Neural cell (in vitro differentiated cells): ENCODE measurements around the gene RNU7-1. TPM values are rescaled to one million over a fixed set of nuclear protein-coding genes. Genes with fewer than 3 reads are reported as not detected.

ENCODE experiments used
- H2AFZ ChIP-seq: fragments of 200-600, 300-800 bp; sonication (generic), shearing (Covaris generic); 2 replicates; pipeline ENCODE4 v1.6.0; 2014; ENCODE audit warnings: low read depth, mild to moderate bottlenecking, antibody characterized with exemption, low read length, moderate library complexity
- H3F3A ChIP-seq: fragments of 200-600 bp; shearing (Covaris generic); 2 replicates; pipeline ENCODE4 v1.6.1; 2016; ENCODE audit warnings: mild to moderate bottlenecking, moderate library complexity, mixed read lengths, antibody characterized with exemption, low read length; ENCODE audit not compliant: insufficient read depth, poor library complexity, severe bottlenecking
- H3K27ac ChIP-seq: fragments of 200-600, 300-800 bp; sonication (generic), shearing (Covaris generic); 2 replicates; pipeline ENCODE4 v1.5.1; 2014; ENCODE audit warnings: mild to moderate bottlenecking, low read length, moderate library complexity
- H3K27me3 ChIP-seq: fragments of 300-800, 200-600 bp; sonication (generic), shearing (Covaris generic); 2 replicates; pipeline ENCODE4 v1.6.0; 2014; ENCODE audit warnings: mild to moderate bottlenecking, low read depth, low read length, moderate library complexity; ENCODE audit not compliant: insufficient read depth
- H3K36me3 ChIP-seq: fragments of 300-800, 200-600 bp; sonication (generic), shearing (Covaris generic); 2 replicates; pipeline ENCODE4 v1.5.1; 2014; ENCODE audit warnings: mild to moderate bottlenecking, antibody characterized with exemption, low read length, moderate library complexity; ENCODE audit not compliant: insufficient read depth
- H3K4me2 ChIP-seq: fragments of 300-800, 200-600 bp; sonication (generic), shearing (Covaris generic); 2 replicates; pipeline ENCODE4 v1.6.0; 2014; ENCODE audit warnings: mild to moderate bottlenecking, low read length
- H3K4me3 ChIP-seq: fragments of 300-800, 200-600 bp; sonication (generic), shearing (Covaris generic); 2 replicates; pipeline ENCODE4 v1.5.1; 2014; ENCODE audit warnings: mild to moderate bottlenecking, low read length, moderate library complexity
- H3K79me2 ChIP-seq: fragments of 200-600 bp; shearing (Covaris generic); replicated peaks from 2 replicates; pipeline ENCODE4 v1.6.0; 2014; ENCODE audit warnings: mild to moderate bottlenecking, low read length, moderate library complexity; ENCODE audit not compliant: insufficient read depth
- H3K9ac ChIP-seq: fragments of 300-800, 200-600 bp; sonication (generic), shearing (Covaris generic); 2 replicates; pipeline ENCODE4 v1.6.1; 2016; ENCODE audit warnings: mild to moderate bottlenecking, low read length, mixed read lengths
- H3K9me2 ChIP-seq: fragments of 200-600 bp; shearing (Covaris generic); 2 replicates; pipeline ENCODE4 v1.6.1; 2016; ENCODE audit warnings: mild to moderate bottlenecking, low read length, mixed read lengths; ENCODE audit not compliant: insufficient read depth
- H3K9me3 ChIP-seq: fragments of 200-600, 300-800 bp; sonication (generic), shearing (Covaris generic); 2 replicates; pipeline ENCODE4 v1.6.1; 2016; ENCODE audit warnings: mild to moderate bottlenecking, mixed run types, low read length, moderate library complexity, mixed read lengths
- H4K20me1 ChIP-seq: fragments of 200-600 bp; shearing (Covaris generic); 2 replicates; pipeline ENCODE4 v1.6.1; 2016; ENCODE audit warnings: mild to moderate bottlenecking, mixed run types; ENCODE audit not compliant: insufficient read depth
- CTCF ChIP-seq: fragments of 450-650 bp; IDR thresholded peaks from 2 replicates; pipeline ENCODE4 v1.5.1; 2014; ENCODE audit warnings: antibody characterized with exemption, mild to moderate bottlenecking, moderate library complexity; ENCODE audit not compliant: poor library complexity, severe bottlenecking
- EP300 ChIP-seq: fragments of 450-650 bp; conservative IDR thresholded peaks from 2 replicates; pipeline ENCODE4 v1.6.1; 2014; ENCODE audit warnings: antibody characterized with exemption, mild to moderate bottlenecking, moderate library complexity; ENCODE audit not compliant: poor library complexity, severe bottlenecking
- EZH2 ChIP-seq: fragments of 200-600, 300-800 bp; shearing (Covaris generic), sonication (generic); IDR thresholded peaks from 2 replicates; pipeline ENCODE4 v1.6.1; 2014; ENCODE audit warnings: antibody characterized with exemption, low read length, borderline replicate concordance, mild to moderate bottlenecking; ENCODE audit not compliant: insufficient read depth, poor library complexity, severe bottlenecking
- MXI1 ChIP-seq: fragments of 450-650 bp; conservative IDR thresholded peaks from 2 replicates; pipeline ENCODE4 v1.6.1; 2014; ENCODE audit warnings: antibody characterized with exemption, mild to moderate bottlenecking; ENCODE audit not compliant: poor library complexity, severe bottlenecking
- POLR2AphosphoS5 ChIP-seq: IDR thresholded peaks from 2 replicates; pipeline ENCODE4 v1.6.1; 2012
- RAD21 ChIP-seq: fragments of 450-650 bp; conservative IDR thresholded peaks from 2 replicates; pipeline ENCODE4 v1.6.1; 2014; ENCODE audit warnings: antibody characterized with exemption, mild to moderate bottlenecking, moderate library complexity
- REST ChIP-seq: IDR thresholded peaks from 2 replicates; pipeline ENCODE4 v1.6.1; 2012; ENCODE audit warnings: borderline replicate concordance
- SMC3 ChIP-seq: fragments of 450-650 bp; conservative IDR thresholded peaks from 2 replicates; pipeline ENCODE4 v1.6.1; 2014; ENCODE audit warnings: antibody characterized with exemption, mild to moderate bottlenecking, moderate library complexity; ENCODE audit not compliant: poor library complexity
- TAF1 ChIP-seq: IDR thresholded peaks from 2 replicates; pipeline ENCODE4 v1.6.1; 2012; ENCODE audit warnings: low read depth
- polyA plus RNA-seq: library from polyadenylated mRNA; depleted of rRNA; stranded (reverse); fragments of >200 nt; gene quantifications from 2 replicates; pipeline ENCODE4 v1.2.3, GENCODE V29; 2014

The RNU7-1 gene
- polyA plus RNA-seq, 1 donor from 2014 or later: not detected

- H3K36me3 ChIP-seq: no peaks in the 10 kb centered on the region
Measured at GRCh38 chr12:6941782-6942181, 1.8 kb upstream of the RNU7-1 start.

GRCh38 chr12:6942331-6942665 lies 1.3 kb upstream of the RNU7-1 start:
- Histone ChIP-seq H3K4me2 (no peak overlapping the region), H3F3A (peaks cover 7% of the 10 kb centered on the region), H3K9me2 (no peaks in the 10 kb centered on the region), H3K79me2 (no peaks in the 10 kb centered on the region), H3K36me3 (no peaks in the 10 kb centered on the region), H4K20me1 (no peaks in the 10 kb centered on the region), H3K9ac (no peak overlapping the region), H3K27ac (peak overlapping the region; percentile 8), H2AFZ (no peak overlapping the region), H3K9me3 (no peaks in the 10 kb centered on the region), H3K4me3 (no peak overlapping the region), H3K27me3 (no peaks in the 10 kb centered on the region)
- TF ChIP-seq CTCF (no peak), SMC3 (no peak), EP300 (no peak)

More at GRCh38 chr12:6941782-6942181, 1.8 kb upstream of the RNU7-1 start:
- Histone ChIP-seq H3K9me2 (no peaks in the 10 kb centered on the region), H3F3A (peaks cover 7% of the 10 kb centered on the region), H3K4me2 (no peak overlapping the region), H3K79me2 (no peaks in the 10 kb centered on the region), H3K9ac (no peak overlapping the region), H3K27ac (no peak overlapping the region), H4K20me1 (no peaks in the 10 kb centered on the region), H3K27me3 (no peaks in the 10 kb centered on the region), H2AFZ (no peak overlapping the region), H3K4me3 (no peak overlapping the region), H3K9me3 (no peaks in the 10 kb centered on the region)
- TF ChIP-seq REST: no peak
- TF ChIP-seq CTCF: no peak
- no peak for TF ChIP-seq EZH2
- no peak for TF ChIP-seq POLR2AphosphoS5
- TF ChIP-seq RAD21: no peak
- no peak for TF ChIP-seq MXI1
- TF ChIP-seq SMC3: no peak
- TF ChIP-seq EP300: no peak
- no peak for TF ChIP-seq TAF1
